ENCODE data around the gene TAX1BP3.

DNA sequence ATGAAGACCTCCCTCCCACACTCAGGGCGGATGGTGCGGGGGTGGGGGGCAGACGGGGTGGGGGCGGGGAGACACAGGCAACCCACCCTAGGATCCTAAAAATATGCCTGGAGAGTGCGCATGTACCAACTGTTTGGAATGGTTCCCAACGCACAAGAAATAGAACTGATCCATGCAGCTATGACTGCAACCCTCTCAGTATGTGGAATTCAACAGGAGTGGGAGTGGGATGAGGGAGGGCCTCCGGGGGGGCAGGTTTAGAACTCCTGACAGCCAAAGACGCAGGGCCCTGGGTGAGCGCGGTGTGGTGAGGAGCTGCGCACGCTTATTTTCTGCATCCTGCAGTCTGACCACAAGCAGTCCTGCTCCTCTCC, 28.7 kb upstream of the TAX1BP3 start:
- TF ChIP-seq CTCF (IDR thresholded peaks at IDR 0.05) = no peak
- TF ChIP-seq POLR2A (IDR thresholded peaks at IDR 0.05) = no peak

All from heart left ventricle (tissue), 13 donors.